Umbilical cord (tissue), 2 donors: Measurements from ENCODE around the gene EGLN3. TPM values are rescaled to one million over a fixed set of nuclear protein-coding genes. Genes with fewer than 3 reads are reported as not detected.

Source experiments
- DNase-seq: peaks from one replicate; pipeline ENCODE4 v3.0.0-alpha.2; 2015; ENCODE audit warnings: low spot score
- total RNA-seq: library from RNA; depleted of rRNA; stranded (reverse); fragments of >200 nt; gene quantifications from one replicate; pipeline ENCODE4 v1.2.3, GENCODE V29; 2014; ENCODE audit warnings: low replicate concordance; ENCODE audit not compliant: insufficient read depth

The EGLN3 gene
- total RNA-seq, 1 donor from 2014 or later, result 121 TPM

DNA sequence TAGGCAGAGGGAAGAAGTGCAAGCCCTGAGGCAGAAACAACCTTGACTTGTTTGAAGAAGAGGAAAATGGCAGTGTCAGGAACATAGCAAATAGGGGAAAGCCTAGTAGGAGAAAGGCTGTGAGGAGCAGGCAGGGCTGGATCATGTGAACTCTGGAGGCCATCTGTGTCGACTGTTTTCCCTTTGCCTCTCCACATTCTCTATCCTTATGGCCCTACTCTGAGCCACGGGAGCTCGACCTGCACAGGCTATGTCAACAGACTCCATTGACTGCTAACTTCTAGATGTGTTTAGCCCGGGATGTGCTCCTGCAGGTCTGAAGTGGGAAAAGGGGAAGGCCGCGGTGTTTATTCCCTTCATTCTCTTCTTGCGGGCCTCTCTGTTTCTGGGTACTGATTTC, 35.2 kb downstream of the EGLN3 start:
- no peak for DNase-seq

- DNase-seq, result peak; percentile 83
Observed at GRCh38 chr14:33914676-33915516, 36.0 kb downstream of the EGLN3 start.

- DNase-seq, result no peak
Observed at GRCh38 chr14:33911046-33911445, 39.8 kb downstream of the EGLN3 start.

DNA sequence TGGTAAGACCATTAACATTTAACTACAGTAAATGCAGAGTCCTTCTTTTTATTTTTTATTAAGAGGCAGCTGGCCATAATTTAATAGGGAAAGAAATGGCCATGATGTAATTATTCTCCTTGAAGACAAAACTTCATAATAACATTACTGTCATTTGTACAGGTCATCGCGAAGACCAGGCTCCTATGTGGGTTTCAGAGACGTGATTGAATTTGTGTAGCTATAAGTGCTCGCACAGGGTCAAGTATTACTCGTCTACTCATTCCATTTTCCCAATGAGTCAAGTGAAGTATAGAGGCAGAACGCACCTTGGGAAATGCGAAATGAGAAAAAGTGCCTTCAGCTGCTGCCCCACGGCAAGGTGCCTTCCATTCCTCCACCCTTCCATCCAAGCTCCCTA, 40.4 kb downstream of the EGLN3 start:
- DNase-seq, result no peak

DNA sequence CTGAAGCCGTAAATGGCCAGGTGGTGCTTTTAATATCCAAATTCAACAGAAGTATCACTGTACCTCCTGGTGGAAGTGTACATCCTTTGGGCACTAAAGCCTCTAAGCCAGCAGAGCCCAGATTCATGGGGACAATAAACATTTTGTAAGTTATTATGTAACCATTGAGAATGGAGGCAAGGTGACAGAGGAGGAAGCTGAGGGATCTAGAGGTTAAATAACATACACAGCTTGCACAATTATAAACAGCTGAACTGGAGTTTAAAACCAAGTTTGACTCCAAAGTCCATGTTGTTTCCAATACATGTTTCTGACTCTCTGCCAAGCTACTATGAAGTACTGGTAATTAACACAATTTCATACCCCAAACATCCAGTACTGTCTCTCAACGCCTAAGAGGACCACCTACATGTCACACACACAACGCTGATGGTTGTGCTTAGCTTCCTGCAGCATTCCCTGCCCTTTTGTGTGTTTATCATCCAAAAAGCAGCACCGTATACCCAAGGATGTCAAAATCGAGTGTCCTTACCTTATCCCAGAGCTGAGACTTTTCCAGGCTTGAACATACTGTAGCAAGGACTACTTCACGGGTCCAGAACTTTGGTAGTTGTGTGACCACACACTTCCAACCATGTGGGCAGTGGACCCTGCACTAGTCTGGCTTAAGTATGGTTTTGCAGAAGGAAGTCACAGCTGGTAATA, 41.3 kb downstream of the EGLN3 start:
- no peak for DNase-seq

DNA sequence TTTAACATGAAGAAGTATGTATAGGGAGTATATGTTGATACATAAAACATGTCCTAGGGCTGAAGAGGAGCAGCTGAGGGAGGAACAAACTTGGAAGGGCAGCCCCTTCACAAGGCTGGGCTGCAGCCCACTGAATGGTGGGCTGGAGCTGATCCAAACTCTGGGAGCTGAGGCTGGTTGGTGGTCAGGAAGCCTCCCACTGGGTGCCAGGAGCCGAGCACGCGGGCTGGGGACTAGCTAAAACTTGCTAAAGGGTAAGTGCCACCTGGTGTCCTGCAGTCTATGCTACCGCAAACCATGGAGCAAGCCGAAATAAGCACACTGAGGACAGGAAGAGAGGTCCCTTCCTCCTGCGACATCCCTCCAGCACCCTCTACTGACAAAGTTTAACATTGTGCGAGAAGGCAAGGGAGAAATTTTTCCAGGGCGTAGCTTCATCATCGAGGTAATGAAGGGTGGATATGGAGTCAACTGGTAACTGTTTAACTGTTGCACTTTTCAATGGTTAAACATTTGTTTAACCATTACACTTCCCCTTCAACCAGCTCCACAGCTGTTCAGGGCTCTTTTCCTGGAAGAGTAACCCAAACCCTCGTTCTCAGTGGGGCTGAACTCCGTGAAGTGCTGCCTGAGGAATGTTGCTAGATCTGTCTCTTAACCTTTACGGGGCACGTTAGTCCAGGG, 42.2 kb downstream of the EGLN3 start:
- no peak for DNase-seq

GRCh38 chr14:33906968-33907367, 43.9 kb downstream of the EGLN3 start:
- no peak for DNase-seq

GRCh38 chr14:33904609-33905008, 46.3 kb downstream of the EGLN3 start:
- DNase-seq, result no peak

- DNase-seq, result no peak
Observed at GRCh38 chr14:33903369-33903768, 47.5 kb downstream of the EGLN3 start.

DNA sequence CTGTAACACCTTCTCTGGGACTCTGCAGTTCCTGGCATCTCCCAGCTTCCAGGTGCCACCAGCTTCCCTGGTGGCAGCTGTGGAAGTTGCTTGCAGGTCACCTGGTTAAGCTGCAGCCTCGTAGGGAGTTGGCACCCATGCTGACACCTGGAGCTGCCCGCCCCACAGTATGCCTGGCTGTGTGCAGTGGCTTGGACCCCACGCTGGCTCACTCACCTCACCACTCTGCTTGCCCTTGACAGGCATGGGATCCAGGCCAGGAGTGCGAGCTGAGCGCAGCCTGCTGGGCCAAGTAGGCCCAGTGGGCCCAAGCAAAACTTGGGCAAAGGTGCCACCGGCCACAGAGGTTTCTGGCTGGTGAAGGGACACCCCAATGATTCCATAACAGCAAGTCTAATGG, 48.5 kb downstream of the EGLN3 start:
- DNase-seq, result no peak

DNA sequence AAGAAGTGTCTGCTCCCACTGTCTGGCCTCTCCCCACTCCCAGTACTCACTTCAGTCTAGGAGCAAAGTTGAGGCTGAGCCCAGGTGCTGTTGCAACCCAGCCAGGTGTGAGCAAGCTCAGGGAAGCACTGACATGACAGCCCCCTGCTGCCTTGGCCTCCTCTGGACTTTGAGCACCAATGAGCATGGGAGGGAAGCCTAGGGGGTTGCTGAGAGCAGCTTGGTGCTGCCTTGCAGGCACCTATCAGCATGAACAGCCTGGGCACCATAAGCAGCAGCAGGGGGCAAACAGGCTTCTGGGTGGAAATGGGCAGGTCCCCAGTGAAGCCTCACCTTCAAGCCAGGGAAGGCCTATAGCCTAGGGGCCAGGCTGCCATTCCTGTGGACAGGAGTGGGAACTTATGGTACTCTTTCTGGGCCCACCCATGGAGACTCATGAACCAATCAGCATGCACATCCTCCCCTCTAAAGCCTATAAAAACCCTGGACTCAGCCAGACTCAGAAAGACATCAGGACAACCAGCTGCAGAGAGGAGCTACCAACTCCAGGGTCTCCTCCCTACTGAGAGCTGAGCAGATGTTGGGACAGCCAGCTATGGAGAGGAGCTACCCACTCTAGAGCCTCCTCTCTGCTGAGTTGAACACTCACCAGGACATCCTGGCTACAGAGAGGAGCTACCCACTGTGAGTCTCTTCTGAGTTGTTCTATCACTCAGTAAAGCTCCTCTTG, 49.3 kb downstream of the EGLN3 start:
- no peak for DNase-seq

GRCh38 chr14:33900706-33901105, 50.2 kb downstream of the EGLN3 start:
- DNase-seq, result no peak

DNA sequence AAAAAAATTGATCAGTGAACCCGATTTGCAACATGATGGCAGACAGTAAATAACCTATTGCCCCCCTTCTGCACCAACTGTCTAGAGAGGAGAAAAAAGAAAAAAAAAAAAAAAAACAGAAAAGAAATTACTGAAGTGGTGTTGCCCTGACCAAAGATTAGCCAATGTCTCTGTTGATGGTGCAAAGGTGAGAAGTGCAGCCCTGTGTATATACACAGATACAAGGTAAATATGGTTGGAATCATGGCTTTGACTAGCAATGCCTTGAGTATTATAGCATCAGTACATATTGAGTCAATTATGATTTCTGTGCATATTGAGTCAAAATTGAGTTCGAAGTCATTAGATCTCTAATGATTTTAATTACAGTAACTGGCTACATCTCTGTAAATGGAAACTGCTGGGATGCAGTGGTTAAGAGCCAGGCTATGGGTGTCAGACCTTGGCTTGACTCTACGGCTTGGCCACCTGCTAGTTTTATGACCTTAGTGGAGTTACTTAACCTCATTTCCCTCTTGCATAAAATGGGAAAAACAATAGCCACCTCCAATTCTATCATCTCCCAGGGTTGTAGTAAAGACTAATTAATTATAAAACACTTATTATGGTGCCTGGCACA, 51.0 kb downstream of the EGLN3 start:
- DNase-seq, result no peak

- DNase-seq, result peak; percentile 27
Observed at GRCh38 chr14:33897878-33898535, 52.9 kb downstream of the EGLN3 start.

DNA sequence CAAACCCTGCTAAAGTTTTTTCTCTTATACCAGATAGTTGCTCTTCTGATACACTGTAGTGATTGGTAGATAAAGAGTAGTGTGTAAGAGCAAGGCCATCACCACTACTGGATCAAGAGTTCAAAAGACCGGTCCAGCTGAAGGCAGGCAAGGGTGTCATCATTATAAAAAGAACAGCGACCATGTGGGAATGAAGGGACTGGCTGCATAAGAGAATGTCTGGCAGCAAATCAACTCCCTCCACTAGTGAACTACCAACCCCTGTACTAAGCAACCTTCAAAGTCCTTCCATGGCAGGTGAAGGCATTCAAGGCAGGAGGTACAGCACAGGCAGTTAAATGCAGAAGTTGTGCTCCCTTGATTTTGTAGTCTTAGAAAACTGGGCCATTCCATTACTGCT, 53.5 kb downstream of the EGLN3 start:
- no peak for DNase-seq

- no peak for DNase-seq
Observed at GRCh38 chr14:33894339-33894738, 56.5 kb downstream of the EGLN3 start.

DNA sequence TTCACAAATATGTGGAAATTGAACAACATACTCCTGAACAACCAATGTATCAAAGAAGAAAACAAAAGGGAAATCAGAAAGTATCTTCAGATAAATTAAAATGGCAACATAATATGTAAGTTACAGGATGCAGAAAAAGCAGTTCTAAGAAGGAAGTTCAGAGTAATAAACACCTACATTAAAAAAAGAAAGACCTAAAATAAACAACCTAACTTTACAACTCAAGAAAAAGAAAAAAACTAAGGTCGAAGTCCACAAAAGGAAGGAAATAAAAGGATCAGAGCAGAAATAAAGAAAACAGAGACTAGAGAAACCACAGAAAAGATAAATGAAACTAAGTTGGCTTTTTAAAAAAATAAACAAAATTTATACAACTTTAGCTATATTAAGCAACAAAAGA, 59.2 kb downstream of the EGLN3 start:
- no peak for DNase-seq

DNA sequence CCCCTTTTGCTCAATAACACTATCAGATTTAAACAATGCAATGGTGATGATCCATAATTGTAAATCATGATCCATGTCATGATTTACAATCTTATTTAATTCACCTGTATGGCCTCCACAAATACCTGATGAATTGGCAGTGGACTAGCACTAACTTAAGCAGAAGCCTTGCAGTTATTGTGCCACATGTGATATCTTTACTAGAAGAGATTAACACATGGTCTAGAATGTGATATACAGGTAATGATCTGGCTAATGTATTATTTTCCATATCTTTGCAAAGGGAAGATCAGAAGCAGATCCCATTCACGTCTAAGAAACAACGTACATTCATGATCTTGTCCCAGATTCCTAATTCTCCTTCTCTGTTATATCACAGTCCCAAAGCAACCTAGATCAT, 66.0 kb downstream of the EGLN3 start:
- DNase-seq, result no peak

- DNase-seq, result no peak
Observed at GRCh38 chr14:33880330-33880729, 70.5 kb downstream of the EGLN3 start.

DNA sequence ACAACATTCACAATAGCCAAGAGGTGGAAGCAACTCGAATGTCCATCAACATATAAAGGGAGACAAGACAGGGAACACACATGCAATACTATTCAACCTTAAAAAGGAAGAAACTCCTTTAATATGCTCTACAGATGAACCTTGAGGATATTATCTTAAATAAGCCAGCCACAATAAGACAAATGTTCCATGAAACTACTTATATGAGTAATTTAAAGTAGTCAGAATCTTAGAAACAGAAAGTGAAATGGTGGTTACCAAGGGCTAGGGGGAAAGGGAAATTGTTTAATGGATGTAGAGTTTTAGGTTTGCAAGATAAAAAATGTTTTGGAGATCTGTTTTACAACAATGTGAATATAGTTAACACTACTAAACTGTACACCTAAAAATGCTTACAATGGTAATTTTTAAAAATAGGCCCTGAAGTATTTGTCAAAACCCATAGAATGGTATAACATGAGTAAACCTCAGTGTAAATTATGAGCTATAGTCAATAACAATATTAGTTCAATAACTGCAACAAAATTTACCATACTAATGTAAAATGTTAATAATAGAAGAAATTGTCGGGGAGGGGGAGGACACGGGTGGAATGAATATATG, 71.1 kb downstream of the EGLN3 start:
- DNase-seq, result no peak
